OCI-LY1 (cell line): ENCODE data around the gene SRSF1.

Source experiments
- H2AFZ ChIP-seq: fragments of 200-600 bp; sonication (generic), shearing (Covaris generic); 2 replicates; pipeline ENCODE4 v1.6.0; 2014; ENCODE audit warnings: antibody characterized with exemption, mild to moderate bottlenecking, low read length
- H3F3A ChIP-seq: fragments of 200-600 bp; sonication (generic), shearing (Covaris generic); 2 replicates; pipeline ENCODE4 v1.6.0; 2014; ENCODE audit warnings: mild to moderate bottlenecking, antibody characterized with exemption, low read length, moderate library complexity; ENCODE audit not compliant: insufficient read depth
- H3K27ac ChIP-seq: fragments of 200-600 bp; sonication (generic); 2 replicates; pipeline ENCODE4 v1.5.1; 2014; ENCODE audit warnings: low read length, mixed run types, mild to moderate bottlenecking, low read depth; ENCODE audit not compliant: poor library complexity, severe bottlenecking
- H3K27me3 ChIP-seq: fragments of 200-600 bp; sonication (generic); 2 replicates; pipeline ENCODE4 v1.6.0; 2014; ENCODE audit warnings: antibody characterized with exemption, mild to moderate bottlenecking, low read length, moderate library complexity; ENCODE audit not compliant: insufficient read depth
- H3K36me3 ChIP-seq: fragments of 200-600 bp; sonication (generic); 2 replicates; pipeline ENCODE4 v1.6.1; 2014; ENCODE audit warnings: mild to moderate bottlenecking, antibody characterized with exemption, low read length, moderate library complexity, mixed read lengths; ENCODE audit not compliant: insufficient read depth
- H3K4me1 ChIP-seq: fragments of 200-600 bp; sonication (generic); 2 replicates; pipeline ENCODE4 v1.5.1; 2014; ENCODE audit warnings: mild to moderate bottlenecking, low read length, moderate library complexity; ENCODE audit not compliant: insufficient read depth, severe bottlenecking
- H3K4me2 ChIP-seq: fragments of 200-600 bp; sonication (generic), shearing (Covaris generic); 2 replicates; pipeline ENCODE4 v1.6.1; 2014; ENCODE audit warnings: low read length
- H3K4me3 ChIP-seq: fragments of 200-600 bp; sonication (generic); 2 replicates; pipeline ENCODE4 v1.5.1; 2014; ENCODE audit warnings: low read length, low read depth, mild to moderate bottlenecking, mixed read lengths; ENCODE audit not compliant: poor library complexity, severe bottlenecking
- H3K79me2 ChIP-seq: fragments of 200-600 bp; shearing (Covaris generic); 2 replicates; pipeline ENCODE4 v1.6.1; 2016; ENCODE audit warnings: mixed run types, low read length, mixed read lengths; ENCODE audit not compliant: insufficient read depth
- H3K9ac ChIP-seq: fragments of 200-600 bp; sonication (generic), shearing (Covaris generic); 2 replicates; pipeline ENCODE4 v1.6.1; 2014; ENCODE audit warnings: mild to moderate bottlenecking, low read length, mixed read lengths
- H3K9me2 ChIP-seq: fragments of 200-600 bp; sonication (generic), shearing (Covaris generic); 2 replicates; pipeline ENCODE4 v1.6.1; 2014; ENCODE audit warnings: low read depth, mild to moderate bottlenecking, low read length, mixed read lengths
- H3K9me3 ChIP-seq: fragments of 200-600 bp; shearing (Covaris generic); 2 replicates; pipeline ENCODE4 v1.6.1; 2014; ENCODE audit warnings: low read length, mixed read lengths
- H4K20me1 ChIP-seq: fragments of 200-600 bp; sonication (generic), shearing (Covaris generic); 2 replicates; pipeline ENCODE4 v1.6.0; 2016; ENCODE audit warnings: mild to moderate bottlenecking, low read length; ENCODE audit not compliant: insufficient read depth
- EZH2 ChIP-seq: fragments of 200-600 bp; sonication (generic), shearing (Covaris generic); IDR thresholded peaks from 2 replicates; pipeline ENCODE4 v1.8.0; 2017; ENCODE audit warnings: borderline replicate concordance, mixed run types, mild to moderate bottlenecking, antibody characterized with exemption, low read length, moderate library complexity, mixed read lengths
- TF ChIP-seq, protein P1 (sequence below): fragments of 200-600 bp; sonication (generic), shearing (Covaris generic); IDR thresholded peaks from 2 replicates; pipeline ENCODE4 v1.5.1; 2017; ENCODE audit warnings: mild to moderate bottlenecking, antibody characterized with exemption, low read length, moderate library complexity, mixed read lengths

Gene SRSF1

DNA sequence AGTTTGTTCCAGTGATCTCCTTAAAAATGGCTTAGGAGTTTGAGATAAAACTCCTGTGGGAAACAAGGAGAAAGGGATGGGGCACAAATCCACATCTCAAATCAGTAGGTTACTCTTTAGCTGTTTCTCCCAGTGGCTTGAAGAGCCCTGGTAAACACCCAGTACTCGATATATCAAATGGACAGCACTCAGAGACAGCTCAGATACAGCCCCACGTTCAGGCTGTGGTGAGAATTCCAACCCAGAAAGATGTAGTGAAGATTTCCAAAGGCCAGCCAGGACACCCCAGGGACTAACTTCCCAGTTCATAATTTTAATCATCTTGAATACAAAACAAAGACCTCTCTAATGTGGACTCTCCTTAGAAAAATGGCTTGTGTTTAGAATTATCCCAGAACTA is 12.6 kb downstream of the SRSF1 start:
- Histone ChIP-seq H3K27me3 (no peaks in the 10 kb centered on the region), H3K4me3 (no peak overlapping the region), H3K9ac (no peak overlapping the region), H3K79me2 (no peaks in the 10 kb centered on the region), H3K4me1 (peaks cover 7% of the 10 kb centered on the region), H4K20me1 (no peaks in the 10 kb centered on the region), H3K36me3 (peaks cover 28% of the 10 kb centered on the region; the same call in 1 of the 2 replicates), H2AFZ (no peak overlapping the region), H3K27ac (peak overlapping the region; percentile 41), H3K9me2 (no peaks in the 10 kb centered on the region), H3K4me2 (no peak overlapping the region), H3F3A (peaks cover 19% of the 10 kb centered on the region; the same call in 1 of the 2 replicates), H3K9me3 (no peaks in the 10 kb centered on the region)
- TF ChIP-seq, protein P1, sequence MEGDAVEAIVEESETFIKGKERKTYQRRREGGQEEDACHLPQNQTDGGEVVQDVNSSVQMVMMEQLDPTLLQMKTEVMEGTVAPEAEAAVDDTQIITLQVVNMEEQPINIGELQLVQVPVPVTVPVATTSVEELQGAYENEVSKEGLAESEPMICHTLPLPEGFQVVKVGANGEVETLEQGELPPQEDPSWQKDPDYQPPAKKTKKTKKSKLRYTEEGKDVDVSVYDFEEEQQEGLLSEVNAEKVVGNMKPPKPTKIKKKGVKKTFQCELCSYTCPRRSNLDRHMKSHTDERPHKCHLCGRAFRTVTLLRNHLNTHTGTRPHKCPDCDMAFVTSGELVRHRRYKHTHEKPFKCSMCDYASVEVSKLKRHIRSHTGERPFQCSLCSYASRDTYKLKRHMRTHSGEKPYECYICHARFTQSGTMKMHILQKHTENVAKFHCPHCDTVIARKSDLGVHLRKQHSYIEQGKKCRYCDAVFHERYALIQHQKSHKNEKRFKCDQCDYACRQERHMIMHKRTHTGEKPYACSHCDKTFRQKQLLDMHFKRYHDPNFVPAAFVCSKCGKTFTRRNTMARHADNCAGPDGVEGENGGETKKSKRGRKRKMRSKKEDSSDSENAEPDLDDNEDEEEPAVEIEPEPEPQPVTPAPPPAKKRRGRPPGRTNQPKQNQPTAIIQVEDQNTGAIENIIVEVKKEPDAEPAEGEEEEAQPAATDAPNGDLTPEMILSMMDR, result no peak
- TF ChIP-seq EZH2, result no peak

GRCh38 chr17:57993471-57994365 is 13.3 kb downstream of the SRSF1 start:
- Histone ChIP-seq H3K4me1 (peaks cover 13% of the 10 kb centered on the region), H3K9me3 (no peaks in the 10 kb centered on the region), H3F3A (peaks cover 20% of the 10 kb centered on the region; the same call in 1 of the 2 replicates), H3K27me3 (no peaks in the 10 kb centered on the region), H3K36me3 (peaks cover 21% of the 10 kb centered on the region; the same call in 1 of the 2 replicates), H3K79me2 (no peaks in the 10 kb centered on the region), H3K9ac (no peak overlapping the region), H3K9me2 (no peaks in the 10 kb centered on the region), H3K27ac (peak overlapping the region; percentile 41), H2AFZ (no peak overlapping the region), H3K4me2 (no peak overlapping the region), H4K20me1 (no peaks in the 10 kb centered on the region), H3K4me3 (no peak overlapping the region)
- TF ChIP-seq, protein P1, result no peak
- no peak for TF ChIP-seq EZH2

- H3K4me1 ChIP-seq, result peaks cover 23% of the 10 kb centered on the region
Observed at GRCh38 chr17:57991537-57991936, 15.5 kb downstream of the SRSF1 start.

More at GRCh38 chr17:57991537-57991936, 15.5 kb downstream of the SRSF1 start:
- no peaks in the 10 kb centered on the region for H3K9me3 ChIP-seq
- H2AFZ ChIP-seq, result no peak overlapping the region
- H3K9ac ChIP-seq, result no peak overlapping the region
- no peak overlapping the region for H3K27ac ChIP-seq
- TF ChIP-seq EZH2, result no peak
- TF ChIP-seq, protein P1, result no peak
- H3K4me2 ChIP-seq, result no peak overlapping the region
- no peaks in the 10 kb centered on the region for H4K20me1 ChIP-seq
- no peaks in the 10 kb centered on the region; the same call in 1 of the 2 replicates for H3K36me3 ChIP-seq
- no peaks in the 10 kb centered on the region for H3K27me3 ChIP-seq
- H3K79me2 ChIP-seq, result peaks cover 9% of the 10 kb centered on the region
- H3K9me2 ChIP-seq, result no peaks in the 10 kb centered on the region
- H3F3A ChIP-seq, result peaks cover 13% of the 10 kb centered on the region; the same call in 1 of the 2 replicates
- no peak overlapping the region for H3K4me3 ChIP-seq
